C4-2B (cell line): ENCODE data around the gene CDKN1A.

Source experiments
- CTCF ChIP-seq: fragments of 450-650 bp; conservative IDR thresholded peaks from 2 replicates; pipeline ENCODE4 v1.5.1; 2017; ENCODE audit warnings: mild to moderate bottlenecking
- ZFX ChIP-seq: fragments of 450-650 bp; IDR thresholded peaks from 2 replicates; pipeline ENCODE4 v1.6.1; 2017

- TF ChIP-seq CTCF (no peak), ZFX (no peak)
Measured at GRCh38 chr6:36666287-36666686, 12.2 kb upstream of the CDKN1A start.
